IMR-90 (cell line): ENCODE data around the gene CHD6. TPM values are rescaled to one million over a fixed set of nuclear protein-coding genes. Genes with fewer than 3 reads are reported as not detected.

Source experiments
- ATAC-seq: fragments of 200-7000 bp; cut with Tn5 transposase; 2 replicates; pipeline ENCODE4 v1.9.1; 2020; ENCODE audit warnings: low read depth, mild to moderate bottlenecking, moderate library complexity
- BruUV-seq: library from RNA; stranded (reverse); fragments of 400-500 nt; replicated peaks from 2 replicates; lab custom pipeline; 2021; lab: Mats Ljungman, UMichigan
- CTCF ChIA-PET: fragments of 300-600 bp; formaldehyde crosslinking; extraction: SDS; loops from one replicate; lab custom pipeline; 2021; ENCODE audit warnings: antibody characterized with exemption; lab: Yijun Ruan, JAX
- POLR2A ChIA-PET: fragments of 300-600 bp; sonication (Branson Sonifier 250); formaldehyde crosslinking; loops from one replicate; lab custom pipeline; 2022; ENCODE audit warnings: antibody characterized with exemption; ENCODE audit not compliant: unreplicated experiment; lab: Charles Lee
- DNase-seq: peaks from one replicate; pipeline ENCODE4 v3.0.0; 2013
- H2AFZ ChIP-seq: replicated peaks from 2 replicates; pipeline ENCODE3; 2013; ENCODE audit warnings: low read length, mild to moderate bottlenecking; ENCODE audit not compliant: poor library complexity
- H2AK5ac ChIP-seq: 2 replicates; pipeline ENCODE4 v1.6.1; 2013; ENCODE audit warnings: low read depth, low read length, inconsistent platforms
- H2AK9ac ChIP-seq: replicated peaks from 2 replicates; pipeline ENCODE3; 2013; ENCODE audit warnings: mild to moderate bottlenecking, low read depth, low read length, moderate library complexity; ENCODE audit not compliant: poor library complexity
- H2BK120ac ChIP-seq: 2 replicates; pipeline ENCODE4 v1.6.1; 2013; ENCODE audit warnings: low read depth, low read length, inconsistent platforms
- H2BK15ac ChIP-seq: 3 replicates; pipeline ENCODE4 v1.6.1; 2013; ENCODE audit warnings: low read depth, low read length, inconsistent platforms
- H2BK20ac ChIP-seq: 2 replicates; pipeline ENCODE4 v1.6.1; 2013; ENCODE audit warnings: low read depth, mild to moderate bottlenecking, inconsistent platforms, low read length, moderate library complexity
- H2BK5ac ChIP-seq: 2 replicates; pipeline ENCODE4 v1.6.1; 2013; ENCODE audit warnings: mild to moderate bottlenecking, low read depth, low read length, inconsistent platforms; ENCODE audit not compliant: poor library complexity, severe bottlenecking
- H3K14ac ChIP-seq: replicated peaks from 2 replicates; pipeline ENCODE4 v1.6.1; 2013; ENCODE audit warnings: low read depth, low read length, inconsistent platforms
- H3K18ac ChIP-seq: 2 replicates; pipeline ENCODE4 v1.6.1; 2013; ENCODE audit warnings: low read depth, low read length, control low read depth
- H3K23ac ChIP-seq: 2 replicates; pipeline ENCODE4 v1.6.1; 2013; ENCODE audit warnings: low read depth, low read length, inconsistent platforms
- H3K27ac ChIP-seq: 2 replicates; pipeline ENCODE4 v1.5.1; 2013; ENCODE audit warnings: mild to moderate bottlenecking, control low read depth, low read length; ENCODE audit not compliant: insufficient read depth
- H3K27me3 ChIP-seq: 2 replicates; pipeline ENCODE4 v1.6.1; 2013; ENCODE audit warnings: low read length; ENCODE audit not compliant: control insufficient read depth, insufficient read depth
- H3K36me3 ChIP-seq: 2 replicates; pipeline ENCODE4 v1.6.1; 2013; ENCODE audit warnings: low read length, mixed read lengths; ENCODE audit not compliant: control insufficient read depth, insufficient read depth
- H3K4ac ChIP-seq: 2 replicates; pipeline ENCODE4 v1.6.1; 2013; ENCODE audit warnings: low read depth, low read length, inconsistent platforms
- H3K4me1 ChIP-seq: 2 replicates; pipeline ENCODE4 v1.6.1; 2013; ENCODE audit warnings: low read length, mixed read lengths; ENCODE audit not compliant: control insufficient read depth, insufficient read depth
- H3K4me2 ChIP-seq: 2 replicates; pipeline ENCODE4 v1.6.1; 2013; ENCODE audit warnings: low read depth, mild to moderate bottlenecking, control low read depth, low read length, moderate library complexity
- H3K4me3 ChIP-seq: 2 replicates; pipeline ENCODE4 v1.5.1; 2013; ENCODE audit warnings: low read depth, mild to moderate bottlenecking, control low read depth, low read length, moderate library complexity; ENCODE audit not compliant: insufficient read depth
- H3K56ac ChIP-seq: 2 replicates; pipeline ENCODE4 v1.6.1; 2013; ENCODE audit warnings: low read length, inconsistent platforms; ENCODE audit not compliant: insufficient read depth; ENCODE audit errors: extremely low read depth
- H3K79me1 ChIP-seq, 2 experiments: 2 replicates each; pipeline ENCODE4 v1.6.1; 2013; ENCODE audit warnings: low read length in 2 of 2, inconsistent platforms in 1 of 2, low read depth in 1 of 2
- H3K9ac ChIP-seq: 2 replicates; pipeline ENCODE4 v1.6.1; 2013; ENCODE audit warnings: low read depth, low read length, control low read depth
- H3K9me1 ChIP-seq: 2 replicates; pipeline ENCODE4 v1.6.1; 2013; ENCODE audit warnings: low read length, inconsistent platforms; ENCODE audit not compliant: insufficient read depth
- H3K9me3 ChIP-seq: 2 replicates; pipeline ENCODE4 v1.6.1; 2013; ENCODE audit warnings: low read length; ENCODE audit not compliant: control insufficient read depth, insufficient read depth
- H4K20me1 ChIP-seq: 2 replicates; pipeline ENCODE4 v1.6.1; 2013; ENCODE audit warnings: low read length, inconsistent platforms; ENCODE audit not compliant: insufficient read depth
- H4K5ac ChIP-seq: 2 replicates; pipeline ENCODE4 v1.6.1; 2013; ENCODE audit warnings: mild to moderate bottlenecking, low read depth, low read length, control low read depth
- H4K8ac ChIP-seq, 2 experiments: 2 replicates each; pipeline ENCODE4 v1.6.1; 2013; ENCODE audit warnings: low read depth in 2 of 2, low read length in 2 of 2, control low read depth in 1 of 2, inconsistent platforms in 1 of 2
- H4K91ac ChIP-seq: 2 replicates; pipeline ENCODE4 v1.6.1; 2013; ENCODE audit warnings: low read depth, low read length, inconsistent platforms; ENCODE audit not compliant: insufficient read depth
- BHLHE40 ChIP-seq: fragments of 150-350 bp; IDR thresholded peaks from 2 replicates; pipeline ENCODE4 v1.6.1; 2016; ENCODE audit warnings: mild to moderate bottlenecking, low read depth, low read length
- CEBPB ChIP-seq: IDR thresholded peaks from 2 replicates; pipeline ENCODE4 v1.6.1; 2012; ENCODE audit warnings: low read depth, low read length, improper control_type of control experiment
- CTCF ChIP-seq: conservative IDR thresholded peaks from 2 replicates; pipeline ENCODE4 v1.5.1; 2012; ENCODE audit warnings: mild to moderate bottlenecking, low read depth, low read length, improper control_type of control experiment
- FOS ChIP-seq: fragments of 150-350 bp; IDR thresholded peaks from 2 replicates; pipeline ENCODE4 v1.6.1; 2016; ENCODE audit warnings: low read depth, low read length
- MAFK ChIP-seq: IDR thresholded peaks from 2 replicates; pipeline ENCODE4 v1.6.1; 2012; ENCODE audit warnings: low read depth, low read length, improper control_type of control experiment
- MXI1 ChIP-seq: IDR thresholded peaks from 2 replicates; pipeline ENCODE4 v1.6.1; 2012; ENCODE audit warnings: low read depth, mild to moderate bottlenecking, low read length, moderate library complexity, borderline replicate concordance
- NFE2L2 ChIP-seq: fragments of 150-350 bp; IDR thresholded peaks from 2 replicates; pipeline ENCODE4 v1.6.1; 2016; ENCODE audit warnings: low read depth, mild to moderate bottlenecking, low read length
- POLR2A ChIP-seq: IDR thresholded peaks from 2 replicates; pipeline ENCODE4 v1.6.1; 2012; ENCODE audit warnings: mild to moderate bottlenecking, low read depth, low read length
- RAD21 ChIP-seq: IDR thresholded peaks from 2 replicates; pipeline ENCODE4 v1.6.1; 2012; ENCODE audit warnings: low read length, improper control_type of control experiment
- RFX5 ChIP-seq: IDR thresholded peaks from 2 replicates; pipeline ENCODE4 v1.8.0; 2012; ENCODE audit warnings: low read depth, mild to moderate bottlenecking, low read length, moderate library complexity
- SMC3 ChIP-seq: fragments of 150-350 bp; IDR thresholded peaks from 2 replicates; pipeline ENCODE4 v1.6.1; 2016; ENCODE audit warnings: low read depth, mild to moderate bottlenecking, antibody characterized with exemption, low read length, moderate library complexity
- WGBS, 2 experiments: methylation state at CpG; one replicate each; pipeline versions ENCODE4 v1.1.5 to v1.1.7; 2013; ENCODE audit warnings: missing lambda C conversion rate in 2 of 2; ENCODE audit not compliant: insufficient read length in 1 of 2; ENCODE audit errors: extremely low coverage in 2 of 2; 5-methylcytosine and 5-hydroxymethylcytosine counted together
- dilution Hi-C: fragments of 300-500 bp; cut with HindIII; formaldehyde crosslinking; loops from one replicate; pipeline ENCODE4 v1.14.3; 2018; ENCODE audit warnings: low sequenced_read_pairs; ENCODE audit not compliant: unreplicated experiment
- in situ Hi-C: fragments of 300-500 bp; cut with MboI; formaldehyde crosslinking; loops from 3 replicates; pipeline ENCODE4 v1.14.3; 2019; ENCODE audit warnings: low sequenced_read_pairs, inconsistent platforms, mixed read lengths
- intact Hi-C: fragments of 100-400 bp; cut with micrococcal nuclease; formaldehyde crosslinking; loops from 2 replicates; pipeline ENCODE4 v1.10.0; 2022
- polyA plus RNA-seq, 3 experiments: library from polyadenylated mRNA; depleted of rRNA; stranded (reverse); fragments of >200 nt; gene quantifications; 2 replicates each; pipeline ENCODE4 v1.2.3, GENCODE V29; 2012; ENCODE audit warnings: low replicate concordance in 1 of 3
- total RNA-seq: library from RNA; depleted of rRNA; stranded (reverse); fragments of >200 nt; gene quantifications from 2 replicates; pipeline ENCODE4 v1.2.3, GENCODE V29; 2012
- TF ChIP-seq, protein P1 (sequence below): fragments of 150-350 bp; IDR thresholded peaks from 2 replicates; pipeline ENCODE4 v1.6.1; 2016; ENCODE audit warnings: low read depth, mild to moderate bottlenecking, low read length, moderate library complexity, borderline replicate concordance

CHD6 gene
- total and polyA plus RNA-seq, 2 of the 4 experiments (the other 2 are of a cell fraction) = 8.8 to 26.7 TPM

GRCh38 chr20:41531518-41532275 lies 86.5 kb downstream of the CHD6 start:
- no TSS peak for BruUV-seq
- Histone ChIP-seq H2BK5ac (no peak overlapping the region), H3K36me3 (peaks cover 10% of the 10 kb centered on the region; the same call in 1 of the 2 replicates), H2AK5ac (no peak overlapping the region), H3K27ac (no peak overlapping the region), H3K18ac (no peak overlapping the region; the same call in 1 of the 2 replicates), H3K4ac (no peak overlapping the region), H3K4me2 (peak overlapping the region; percentile 46; the same call in 1 of the 2 replicates), H3K14ac (peak overlapping the region; percentile 83), H2AFZ (no peak overlapping the region), H3K27me3 (no peaks in the 10 kb centered on the region), H3K56ac (no peak overlapping the region; the same call in 1 of the 2 replicates), H2BK15ac (no peak overlapping the region), H3K79me1 (peaks cover 25 to 67% of the 10 kb centered on the region in 2 experiments), H3K4me3 (no peak overlapping the region), H2BK120ac (no peak overlapping the region), H4K8ac (no peak overlapping the region), H3K9ac (no peak overlapping the region), H2AK9ac (no peak overlapping the region), H3K9me1 (peaks cover 16% of the 10 kb centered on the region), H4K91ac (no peak overlapping the region), H4K20me1 (peaks cover 18% of the 10 kb centered on the region; the same call in 1 of the 2 replicates), H3K9me3 (no peaks in the 10 kb centered on the region), H3K23ac (peak overlapping the region; percentile 15; the same call in 1 of the 2 replicates), H3K4me1 (peaks cover 9% of the 10 kb centered on the region), H4K5ac (no peak overlapping the region), H2BK20ac (no peak overlapping the region)
- ATAC-seq (peak; percentile 51), DNase-seq (peak; percentile 12)
- dilution Hi-C loops (no loop called here), in situ Hi-C loops (no loop called here), intact Hi-C loops (no loop called here)
- no CpG with 5 or more reads among the region's 3 CpGs for WGBS, 2 experiments
- ChIA-PET CTCF (no interaction called here), POLR2A (no interaction called here)
- TF ChIP-seq SMC3 (no peak), CTCF (no peak), RFX5 (no peak), NFE2L2 (no peak), BHLHE40 (no peak), FOS (no peak), MXI1 (no peak), RAD21 (no peak), POLR2A (no peak), MAFK (no peak), CEBPB (no peak)
- TF ChIP-seq, protein P1, sequence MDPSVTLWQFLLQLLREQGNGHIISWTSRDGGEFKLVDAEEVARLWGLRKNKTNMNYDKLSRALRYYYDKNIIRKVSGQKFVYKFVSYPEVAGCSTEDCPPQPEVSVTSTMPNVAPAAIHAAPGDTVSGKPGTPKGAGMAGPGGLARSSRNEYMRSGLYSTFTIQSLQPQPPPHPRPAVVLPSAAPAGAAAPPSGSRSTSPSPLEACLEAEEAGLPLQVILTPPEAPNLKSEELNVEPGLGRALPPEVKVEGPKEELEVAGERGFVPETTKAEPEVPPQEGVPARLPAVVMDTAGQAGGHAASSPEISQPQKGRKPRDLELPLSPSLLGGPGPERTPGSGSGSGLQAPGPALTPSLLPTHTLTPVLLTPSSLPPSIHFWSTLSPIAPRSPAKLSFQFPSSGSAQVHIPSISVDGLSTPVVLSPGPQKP = no peak
